DND-41 (cell line): ENCODE results near the gene IL17RD.

Experiments used
- CTCF ChIP-seq: IDR thresholded peaks from 2 replicates; pipeline ENCODE4 v1.5.1; 2012; ENCODE audit warnings: borderline replicate concordance, low read length, moderate library complexity, mild to moderate bottlenecking; ENCODE audit not compliant: poor library complexity, severe bottlenecking; ENCODE audit errors: extremely low read depth
- EZH2 ChIP-seq: IDR thresholded peaks from 3 replicates; pipeline ENCODE4 v1.6.1; 2012; ENCODE audit warnings: borderline replicate concordance, low read depth, mild to moderate bottlenecking, moderate library complexity, low read length, inconsistent platforms; ENCODE audit not compliant: severe bottlenecking

GRCh38 chr3:57093971-57094535, 71.1 kb downstream of the IL17RD start:
- TF ChIP-seq CTCF (no peak), EZH2 (no peak)
